HCT116 (cell line): ENCODE measurements around the gene TWF2. TPM values are rescaled to one million over a fixed set of nuclear protein-coding genes. Genes with fewer than 3 reads are reported as not detected.

ENCODE experiments used
- ATAC-seq: fragments of 200-7000 bp; cut with Tn5 transposase; 2 replicates; pipeline ENCODE4 v1.9.1; 2020; ENCODE audit warnings: mild to moderate bottlenecking, moderate library complexity
- BruUV-seq: library from RNA; stranded (reverse); fragments of 400-500 nt; replicated peaks from 2 replicates; lab custom pipeline; 2021; lab: Mats Ljungman, UMichigan
- CTCF ChIA-PET: fragments of 300-600 bp; sonication (Branson Sonifier 250); formaldehyde crosslinking; loops from one replicate; lab custom pipeline; 2021; ENCODE audit warnings: antibody characterized with exemption; lab: Charles Lee
- POLR2A ChIA-PET: fragments of 300-600, 350-600 bp; sonication (Branson Sonifier 250); formaldehyde crosslinking; loops from one replicate; lab custom pipeline; 2021; ENCODE audit warnings: antibody characterized with exemption; lab: Charles Lee
- RAD21 ChIA-PET, 2 experiments: fragments of 300-600 bp; sonication (Branson Sonifier 250); formaldehyde crosslinking; loops; one replicate each; lab custom pipeline; 2023; ENCODE audit warnings: low total read pairs in 2 of 2; ENCODE audit not compliant: uncharacterized antibody in 2 of 2, unreplicated experiment in 2 of 2, low non-redundant PET in 1 of 2; lab: Charles Lee
- DNase-seq: peaks from one replicate; pipeline ENCODE4 v3.0.0-alpha.2; 2010; ENCODE audit warnings: low read depth, low spot score
- H2AFZ ChIP-seq: fragments of 200-600 bp; shearing (Covaris generic), sonication (generic); 2 replicates; pipeline ENCODE4 v1.6.1; 2017; ENCODE audit warnings: low read depth, mixed run types, mixed read lengths, antibody characterized with exemption, low read length; ENCODE audit not compliant: poor library complexity, severe bottlenecking
- H3K27ac ChIP-seq: 2 replicates; pipeline ENCODE4 v1.5.1; 2012; ENCODE audit warnings: low read depth, low read length
- H3K27me3 ChIP-seq: fragments of 200-600 bp; sonication (generic); 2 replicates; pipeline ENCODE4 v1.6.1; 2016; ENCODE audit warnings: mixed run types, low read length, mixed read lengths; ENCODE audit not compliant: insufficient read depth
- H3K36me3 ChIP-seq, 2 experiments: fragments of 200-500 bp in 1 of 2; fragments of 200-600 bp in 1 of 2; sonication (Bioruptor generic) in 1 of 2; sonication (generic) in 1 of 2; 2 replicates each; pipeline versions ENCODE4 v1.5.1 to v1.6.1; 2014 to 2016; ENCODE audit warnings: low read length in 2 of 2, inconsistent platforms in 1 of 2, mixed read lengths in 1 of 2, mixed run types in 1 of 2; ENCODE audit not compliant: insufficient read depth in 2 of 2, control insufficient read depth in 1 of 2
- H3K4me1 ChIP-seq, 2 experiments: fragments of 200-600 bp in 1 of 2; sonication (generic) in 1 of 2; 2 replicates each; pipeline versions ENCODE4 v1.5.1 to v1.6.1; 2012 to 2017; ENCODE audit warnings: low read length in 2 of 2, inconsistent platforms in 1 of 2, mild to moderate bottlenecking in 1 of 2, mixed read lengths in 1 of 2, mixed run types in 1 of 2, moderate library complexity in 1 of 2; ENCODE audit not compliant: insufficient read depth in 2 of 2, control insufficient read depth in 1 of 2
- H3K4me2 ChIP-seq: fragments of 200-600 bp; sonication (generic); 2 replicates; pipeline ENCODE4 v1.6.1; 2017; ENCODE audit warnings: mixed run types, low read length, mixed read lengths
- H3K4me3 ChIP-seq, 2 experiments: fragments of 200-600 bp in 1 of 2; sonication (generic) in 1 of 2; replicated peaks in 1 of 2; 2 replicates each; pipeline ENCODE4 v1.5.1; 2011 to 2016; ENCODE audit warnings: low read length in 2 of 2, control low read depth in 1 of 2, low read depth in 1 of 2, mild to moderate bottlenecking in 1 of 2, mixed read lengths in 1 of 2, mixed run types in 1 of 2
- H3K79me2 ChIP-seq: fragments of 200-600 bp; sonication (generic); 2 replicates; pipeline ENCODE4 v1.6.1; 2017; ENCODE audit warnings: mild to moderate bottlenecking, mixed run types, low read length, moderate library complexity, mixed read lengths; ENCODE audit not compliant: insufficient read depth
- H3K9ac ChIP-seq: fragments of 200-600 bp; sonication (generic); 2 replicates; pipeline ENCODE4 v1.6.1; 2016; ENCODE audit warnings: low read length, mixed read lengths
- H3K9me2 ChIP-seq: fragments of 200-600 bp; sonication (generic), shearing (Covaris generic); 2 replicates; pipeline ENCODE4 v1.6.1; 2017; ENCODE audit warnings: mixed run types, mild to moderate bottlenecking, moderate library complexity; ENCODE audit not compliant: insufficient read depth
- H3K9me3 ChIP-seq, 2 experiments: fragments of 200-500 bp in 1 of 2; fragments of 200-600 bp in 1 of 2; sonication (Bioruptor generic) in 1 of 2; sonication (generic) in 1 of 2; 2 replicates each; pipeline ENCODE4 v1.6.1; 2014 to 2017; ENCODE audit warnings: low read length in 2 of 2, mixed read lengths in 2 of 2, inconsistent platforms in 1 of 2, low read depth in 1 of 2, mild to moderate bottlenecking in 1 of 2, mixed run types in 1 of 2, moderate library complexity in 1 of 2; ENCODE audit not compliant: control insufficient read depth in 1 of 2, insufficient read depth in 1 of 2
- H4K20me1 ChIP-seq: fragments of 200-600 bp; sonication (generic), shearing (Covaris generic); 2 replicates; pipeline ENCODE4 v1.6.1; 2017; ENCODE audit warnings: mixed run types, mild to moderate bottlenecking, moderate library complexity; ENCODE audit not compliant: insufficient read depth
- CTCF ChIP-seq, 3 experiments: fragments of 200-600 bp in 1 of 3; sonication (generic) in 1 of 3; IDR thresholded peaks in 2 of 3; conservative IDR thresholded peaks in 1 of 3; 2 replicates each; pipeline ENCODE4 v1.5.1; 2012 to 2017; ENCODE audit warnings: low read depth in 2 of 3, low read length in 2 of 3, antibody characterized with exemption in 1 of 3, borderline replicate concordance in 1 of 3, control low read depth in 1 of 3, mild to moderate bottlenecking in 1 of 3, mixed read lengths in 1 of 3, mixed run types in 1 of 3, moderate library complexity in 1 of 3; ENCODE audit not compliant: insufficient read depth in 1 of 3
- EZH2 ChIP-seq: fragments of 200-600 bp; sonication (generic); IDR thresholded peaks from 2 replicates; pipeline ENCODE4 v1.6.1; 2017; ENCODE audit warnings: antibody characterized with exemption, mixed run types
- FOSL1 ChIP-seq: IDR thresholded peaks from 2 replicates; pipeline ENCODE4 v1.6.1; 2012; ENCODE audit warnings: low read depth
- RAD21 ChIP-seq: IDR thresholded peaks from 2 replicates; pipeline ENCODE4 v1.6.1; 2012; ENCODE audit warnings: low read depth, mild to moderate bottlenecking
- REST ChIP-seq: IDR thresholded peaks from 2 replicates; pipeline ENCODE4 v1.6.1; 2012; ENCODE audit warnings: low read depth
- SIN3A ChIP-seq: IDR thresholded peaks from 2 replicates; pipeline ENCODE4 v1.6.1; 2012; ENCODE audit warnings: low read depth
- SP1 ChIP-seq: IDR thresholded peaks from 2 replicates; pipeline ENCODE4 v1.6.1; 2012; ENCODE audit warnings: low read depth
- SRF ChIP-seq: IDR thresholded peaks from 2 replicates; pipeline ENCODE4 v1.6.1; 2012; ENCODE audit warnings: low read depth
- ZNF274 ChIP-seq: fragments of 200-500 bp; sonication (Bioruptor generic); IDR thresholded peaks from 2 replicates; pipeline ENCODE4 v1.6.1; 2014; ENCODE audit warnings: mild to moderate bottlenecking, low read depth, low read length, inconsistent platforms
- intact Hi-C: fragments of 100-400 bp; cut with micrococcal nuclease; formaldehyde crosslinking; loops from 2 replicates; pipeline ENCODE4 v1.10.0; 2022
- total RNA-seq: library from RNA; stranded (reverse); gene quantifications from one replicate; pipeline ENCODE4 v1.2.1, GENCODE V29; 2021; ENCODE audit not compliant: unreplicated experiment

Gene TWF2
- total RNA-seq, 1 experiment from 2014 or later = 100 TPM

- Histone ChIP-seq H3K79me2 (peaks cover 97% of the 10 kb centered on the region), H3K36me3 (peaks cover 71 to 72% of the 10 kb centered on the region in 2 experiments), H3K4me3 (no peak overlapping the region), H3K9me3 (no peaks in the 10 kb centered on the region), H3K27ac (no peak overlapping the region), H4K20me1 (peaks cover 5% of the 10 kb centered on the region; the same call in 1 of the 2 replicates), H3K4me2 (no peak overlapping the region), H3K4me1 (peaks cover 0 to 5% of the 10 kb centered on the region in 2 experiments; a peak in 2 of 4 replicates), H3K27me3 (no peaks in the 10 kb centered on the region), H3K9ac (no peak overlapping the region), H3K9me2 (no peaks in the 10 kb centered on the region), H2AFZ (no peak overlapping the region)
- intact Hi-C loops = no loop called here
- POLR2A ChIA-PET = no interaction called here
- TF ChIP-seq RAD21 = peak; percentile 23; the same call in 1 of the 2 replicates
- TF ChIP-seq SRF = no peak
- TF ChIP-seq REST = no peak
- TF ChIP-seq ZNF274 = no peak
- TF ChIP-seq SIN3A = no peak
- TF ChIP-seq EZH2 = no peak
- TF ChIP-seq CTCF (IDR thresholded peaks at IDR 0.05 in 2 of 3, conservative IDR thresholded peaks at IDR 0.05 in 1 of 3; ENCODE audit: borderline replicate concordance in 1 of 3, insufficient read depth in 1 of 3, low read depth in 2 of 3, low read length in 2 of 3) = 0 out of 6 replicates have a peak, but pooled peaks of 2 of the 3 experiments have one; percentile 5 to 6
- no peak for TF ChIP-seq SP1
- no peak for TF ChIP-seq FOSL1
- no peak for DNase-seq
- BruUV-seq = no TSS peak
- peak; percentile 62; the same call in 1 of the 2 replicates for ATAC-seq
- RAD21 ChIA-PET = no interaction called here
- CTCF ChIA-PET = no interaction called here
Observed at GRCh38 chr3:52265387-52265786, 26.4 kb upstream of the TWF2 start.
